ENCODE measurements around the gene TTC31. TPM values are rescaled to one million over a fixed set of nuclear protein-coding genes. Genes with fewer than 3 reads are reported as not detected.
A peak's percentile ranks its signal among the peaks of the same experiment; 100 is the strongest.
"Not testable (repeated sequence)": the region's sequence is repeated elsewhere in the genome, so short reads cannot be mapped to it uniquely, and the experiment has no call there.

The TTC31 gene
- total and polyA plus RNA-seq, 9 donors: 12.2 to 25.7 (median 19.8) TPM

GRCh38 chr2:74457549-74458131 lies 25.2 kb upstream of the TTC31 start:
- DNase-seq: peak; percentile 82
- no peaks in the 10 kb centered on the region for H3K27me3 ChIP-seq (ENCODE audit: control insufficient read depth, insufficient read depth, low read length)
- no peaks in the 10 kb centered on the region for H3K9me3 ChIP-seq (replicated peaks; ENCODE audit: control insufficient read depth, low read depth, low read length)
- 0% methylated on average over 35 of the region's 46 CpGs for WGBS (ENCODE audit: insufficient coverage)
- H3K27ac ChIP-seq (ENCODE audit: low read length): peak overlapping the region; percentile 100
- H3K4me3 ChIP-seq (ENCODE audit: low read length): peak overlapping the region; percentile 83
- H3K36me3 ChIP-seq (ENCODE audit: control insufficient read depth, insufficient read depth, low read length): peaks cover 21% of the 10 kb centered on the region
- H3K4me1 ChIP-seq (ENCODE audit: control insufficient read depth, insufficient read depth, low read length): peaks cover 29% of the 10 kb centered on the region

- whole genome bisulfite sequencing (ENCODE audit: insufficient coverage): 0% methylated on average over 16 of the region's 38 CpGs
- Histone ChIP-seq H3K27me3 (ENCODE audit: control insufficient read depth, insufficient read depth, low read length) (no peaks in the 10 kb centered on the region), H3K36me3 (ENCODE audit: control insufficient read depth, insufficient read depth, low read length) (peaks cover 26% of the 10 kb centered on the region), H3K4me3 (ENCODE audit: low read length) (peak within 1 kb of the TSS; percentile 83), H3K4me1 (ENCODE audit: control insufficient read depth, insufficient read depth, low read length) (peaks cover 29% of the 10 kb centered on the region), H3K27ac (ENCODE audit: low read length) (peak within 1 kb of the TSS; percentile 100), H3K9me3 (replicated peaks; ENCODE audit: control insufficient read depth, low read depth, low read length) (no peaks in the 10 kb centered on the region)
- DNase-seq: peak; percentile 100
Measured at GRCh38 chr2:74458132-74458937, 24.5 kb upstream of the TTC31 start, which contains the start of gene WBP1. Gene WBP1, plus strand, starts transcription at chr2:74458438. Its CDS starts 165 bp downstream, at chr2:74458603.

GRCh38 chr2:74458938-74459363 lies 23.9 kb upstream of the TTC31 start:
- DNase-seq: no peak
- Histone ChIP-seq H3K4me3 (ENCODE audit: low read length) (peak overlapping the region; percentile 65), H3K27me3 (ENCODE audit: control insufficient read depth, insufficient read depth, low read length) (no peaks in the 10 kb centered on the region), H3K36me3 (ENCODE audit: control insufficient read depth, insufficient read depth, low read length) (peaks cover 26% of the 10 kb centered on the region), H3K4me1 (ENCODE audit: control insufficient read depth, insufficient read depth, low read length) (peaks cover 30% of the 10 kb centered on the region), H3K9me3 (replicated peaks; ENCODE audit: control insufficient read depth, low read depth, low read length) (no peaks in the 10 kb centered on the region), H3K27ac (ENCODE audit: low read length) (peak overlapping the region; percentile 72)
- WGBS (ENCODE audit: insufficient coverage): no CpG with 5 or more reads among the region's 10 CpGs

- Histone ChIP-seq H3K36me3 (ENCODE audit: control insufficient read depth, insufficient read depth, low read length) (peaks cover 26% of the 10 kb centered on the region), H3K4me1 (ENCODE audit: control insufficient read depth, insufficient read depth, low read length) (peaks cover 36% of the 10 kb centered on the region)
- not testable (repeated sequence) for H3K9me3 ChIP-seq (replicated peaks; ENCODE audit: control insufficient read depth, low read depth, low read length); H3K4me3 ChIP-seq (ENCODE audit: low read length); DNase-seq; H3K27ac ChIP-seq (ENCODE audit: low read length); H3K27me3 ChIP-seq (ENCODE audit: control insufficient read depth, insufficient read depth, low read length)
- 73% methylated on average over 13 of the region's 13 CpGs for WGBS (ENCODE audit: insufficient coverage)
Measured at GRCh38 chr2:74459503-74460118, 23.3 kb upstream of the TTC31 start.

- H3K4me1 ChIP-seq (ENCODE audit: control insufficient read depth, insufficient read depth, low read length): peaks cover 35% of the 10 kb centered on the region
- not testable (repeated sequence) for H3K9me3 ChIP-seq (replicated peaks; ENCODE audit: control insufficient read depth, low read depth, low read length); H3K27ac ChIP-seq (ENCODE audit: low read length); DNase-seq; H3K4me3 ChIP-seq (ENCODE audit: low read length); H3K27me3 ChIP-seq (ENCODE audit: control insufficient read depth, insufficient read depth, low read length)
- 92% methylated on average over 2 of the region's 10 CpGs for WGBS (ENCODE audit: insufficient coverage)
- H3K36me3 ChIP-seq (ENCODE audit: control insufficient read depth, insufficient read depth, low read length): peaks cover 26% of the 10 kb centered on the region
Measured at GRCh38 chr2:74460187-74460586, 22.7 kb upstream of the TTC31 start.

- Histone ChIP-seq H3K4me1 (ENCODE audit: control insufficient read depth, insufficient read depth, low read length) (peaks cover 25% of the 10 kb centered on the region), H3K27ac (ENCODE audit: low read length) (no peak overlapping the region), H3K27me3 (ENCODE audit: control insufficient read depth, insufficient read depth, low read length) (no peaks in the 10 kb centered on the region), H3K9me3 (replicated peaks; ENCODE audit: control insufficient read depth, low read depth, low read length) (no peaks in the 10 kb centered on the region), H3K36me3 (ENCODE audit: control insufficient read depth, insufficient read depth, low read length) (peaks cover 26% of the 10 kb centered on the region), H3K4me3 (ENCODE audit: low read length) (no peak overlapping the region)
- DNase-seq: no peak
- 88% methylated on average over 23 of the region's 27 CpGs for WGBS (ENCODE audit: insufficient coverage)
Measured at GRCh38 chr2:74461187-74462053, 21.5 kb upstream of the TTC31 start.

GRCh38 chr2:74462054-74462785 lies 20.7 kb upstream of the TTC31 start:
- H3K4me1 ChIP-seq (ENCODE audit: control insufficient read depth, insufficient read depth, low read length): peaks cover 19% of the 10 kb centered on the region
- H3K27ac ChIP-seq (ENCODE audit: low read length): no peak overlapping the region
- no peak overlapping the region for H3K4me3 ChIP-seq (ENCODE audit: low read length)
- no peaks in the 10 kb centered on the region for H3K27me3 ChIP-seq (ENCODE audit: control insufficient read depth, insufficient read depth, low read length)
- no peak for DNase-seq
- peaks cover 26% of the 10 kb centered on the region for H3K36me3 ChIP-seq (ENCODE audit: control insufficient read depth, insufficient read depth, low read length)
- 93% methylated on average over 12 of the region's 20 CpGs for WGBS (ENCODE audit: insufficient coverage)
- no peaks in the 10 kb centered on the region for H3K9me3 ChIP-seq (replicated peaks; ENCODE audit: control insufficient read depth, low read depth, low read length)

GRCh38 chr2:74462786-74463105 lies 20.1 kb upstream of the TTC31 start:
- Histone ChIP-seq H3K36me3 (ENCODE audit: control insufficient read depth, insufficient read depth, low read length) (peaks cover 26% of the 10 kb centered on the region), H3K9me3 (replicated peaks; ENCODE audit: control insufficient read depth, low read depth, low read length) (no peaks in the 10 kb centered on the region), H3K27me3 (ENCODE audit: control insufficient read depth, insufficient read depth, low read length) (no peaks in the 10 kb centered on the region), H3K4me3 (ENCODE audit: low read length) (no peak overlapping the region), H3K4me1 (ENCODE audit: control insufficient read depth, insufficient read depth, low read length) (peaks cover 19% of the 10 kb centered on the region), H3K27ac (ENCODE audit: low read length) (no peak overlapping the region)
- WGBS (ENCODE audit: insufficient coverage): 80% methylated on average over 1 of the region's 4 CpGs
- DNase-seq: no peak

GRCh38 chr2:74464406-74464805 lies 18.5 kb upstream of the TTC31 start:
- Histone ChIP-seq H3K4me1 (ENCODE audit: control insufficient read depth, insufficient read depth, low read length) (peaks cover 13% of the 10 kb centered on the region), H3K27ac (ENCODE audit: low read length) (peak overlapping the region; percentile 7), H3K4me3 (ENCODE audit: low read length) (peak overlapping the region; percentile 90), H3K9me3 (replicated peaks; ENCODE audit: control insufficient read depth, low read depth, low read length) (no peaks in the 10 kb centered on the region), H3K27me3 (ENCODE audit: control insufficient read depth, insufficient read depth, low read length) (no peaks in the 10 kb centered on the region), H3K36me3 (ENCODE audit: control insufficient read depth, insufficient read depth, low read length) (peaks cover 26% of the 10 kb centered on the region)
- peak; percentile 19 for DNase-seq
- under 1% methylated on average over 11 of the region's 13 CpGs for WGBS (ENCODE audit: insufficient coverage)

Data from muscle of leg (tissue), 11 donors.